GM19043 (cell line): ENCODE measurements around the gene ZDHHC21.
"Not testable (repeated sequence)": the region's sequence is repeated elsewhere in the genome, so short reads cannot be mapped to it uniquely, and the experiment has no call there.

ENCODE experiments used
- ATAC-seq: cut with Tn5 transposase; IDR thresholded peaks from one replicate; pipeline ENCODE4 v1.9.1; 2021; ENCODE audit warnings: low read depth; ENCODE audit not compliant: unreplicated experiment

The ZDHHC21 gene

GRCh38 chr9:14687042-14687719, 6.1 kb downstream of the ZDHHC21 start:
- ATAC-seq = no peak

GRCh38 chr9:14686168-14686567, 7.1 kb downstream of the ZDHHC21 start:
- no peak for ATAC-seq

- ATAC-seq = not testable (repeated sequence)
Observed at GRCh38 chr9:14682616-14683015, 10.6 kb downstream of the ZDHHC21 start.

GRCh38 chr9:14678776-14679175, 14.5 kb downstream of the ZDHHC21 start:
- ATAC-seq = no peak

- no peak for ATAC-seq
Observed at GRCh38 chr9:14677872-14678271, 15.4 kb downstream of the ZDHHC21 start.

- no peak for ATAC-seq
Observed at GRCh38 chr9:14677396-14677795, 15.8 kb downstream of the ZDHHC21 start.

- ATAC-seq = no peak
Observed at GRCh38 chr9:14674630-14675029, 18.6 kb downstream of the ZDHHC21 start.

- no peak for ATAC-seq
Observed at GRCh38 chr9:14671377-14671776, 21.9 kb downstream of the ZDHHC21 start.

GRCh38 chr9:14670718-14671117, 22.5 kb downstream of the ZDHHC21 start:
- ATAC-seq = no peak

GRCh38 chr9:14664022-14664421, 29.2 kb downstream of the ZDHHC21 start:
- ATAC-seq = not testable (repeated sequence)

- no peak for ATAC-seq
Observed at GRCh38 chr9:14662060-14662453, 31.2 kb downstream of the ZDHHC21 start.

GRCh38 chr9:14661421-14662059, 31.7 kb downstream of the ZDHHC21 start:
- no peak for ATAC-seq

- no peak for ATAC-seq
Observed at GRCh38 chr9:14660721-14661120, 32.5 kb downstream of the ZDHHC21 start.

GRCh38 chr9:14654932-14655331, 38.3 kb downstream of the ZDHHC21 start:
- ATAC-seq = no peak

- ATAC-seq = no peak
Observed at GRCh38 chr9:14653511-14653910, 39.7 kb downstream of the ZDHHC21 start.

GRCh38 chr9:14652729-14653377, 40.4 kb downstream of the ZDHHC21 start:
- no peak for ATAC-seq

GRCh38 chr9:14650596-14650995, 42.6 kb downstream of the ZDHHC21 start:
- ATAC-seq = no peak

- no peak for ATAC-seq
Observed at GRCh38 chr9:14645648-14646047, 47.6 kb downstream of the ZDHHC21 start.

- ATAC-seq = no peak
Observed at GRCh38 chr9:14640967-14641366, 52.3 kb downstream of the ZDHHC21 start.

GRCh38 chr9:14640294-14640693, 52.9 kb downstream of the ZDHHC21 start:
- ATAC-seq = no peak

- no peak for ATAC-seq
Observed at GRCh38 chr9:14633906-14634565, 59.2 kb downstream of the ZDHHC21 start.
